ENCODE results near the gene SHISA5.
A peak's percentile ranks its signal among the peaks of the same experiment; 100 is the strongest.
"Not testable (repeated sequence)": the region's sequence is repeated elsewhere in the genome, so short reads cannot be mapped to it uniquely, and the experiment has no call there.

Gene SHISA5

DNA sequence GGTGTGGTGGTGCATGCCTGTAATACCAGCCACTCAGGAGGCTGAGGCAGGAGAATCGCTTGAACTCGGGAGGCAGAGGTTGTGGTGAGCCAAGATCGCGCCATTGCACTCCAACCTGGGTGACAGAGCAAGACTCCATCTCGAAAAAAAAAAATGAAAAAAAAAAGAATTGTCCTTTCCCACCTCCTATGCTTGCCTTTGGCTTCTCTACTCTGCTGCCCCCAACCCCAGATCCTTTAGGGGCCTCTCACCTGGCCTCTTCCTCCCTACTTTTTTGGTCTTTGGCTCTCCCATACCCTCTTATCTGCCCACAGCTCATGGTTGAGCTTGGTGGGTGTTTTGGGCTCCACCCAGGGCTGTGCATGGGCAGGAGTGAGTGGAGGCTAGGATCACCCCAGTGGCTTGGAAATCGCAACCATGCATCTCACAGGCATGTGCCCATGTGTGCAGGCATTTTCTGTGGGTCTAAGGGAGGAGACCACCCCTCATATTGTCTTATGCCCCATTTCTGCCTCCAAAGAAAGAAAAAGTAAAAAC is 2.1 kb upstream of the SHISA5 start:
- Histone ChIP-seq H3K4me2 (no peak overlapping the region), H3K27ac (no peak overlapping the region), H4K20me1 (no peaks in the 10 kb centered on the region), H3K27me3 (no peaks in the 10 kb centered on the region), H3K4me1 (peaks cover 71% of the 10 kb centered on the region), H3K9me3 (no peaks in the 10 kb centered on the region), H3K4me3 (no peak overlapping the region), H3K9ac (no peak overlapping the region), H3K36me3 (peaks cover 3% of the 10 kb centered on the region; the same call in 1 of the 2 replicates)
- TF ChIP-seq Cebpa-rat (IDR thresholded peaks at IDR 0.05) = no peak

DNA sequence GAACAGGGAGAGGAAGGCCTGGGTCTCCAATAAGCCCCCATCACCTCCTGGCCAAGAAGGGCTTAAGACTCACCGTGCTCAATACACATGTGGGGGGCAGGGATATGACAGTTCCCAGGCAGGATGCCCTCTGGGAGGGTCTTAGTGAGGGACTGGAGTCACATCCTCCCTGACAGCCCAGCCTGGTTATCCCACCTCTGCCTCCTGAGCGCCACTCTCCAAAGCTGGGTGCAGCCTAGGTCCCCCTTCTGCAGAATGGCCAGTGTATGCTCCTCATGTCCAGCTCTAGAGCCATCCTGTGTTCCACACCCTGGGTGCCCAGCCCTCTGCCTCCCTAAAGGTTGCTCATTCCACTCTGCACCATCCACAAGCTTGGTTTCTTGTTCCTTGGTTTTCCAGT is 1.2 kb upstream of the SHISA5 start:
- H3K4me3 ChIP-seq = no peak overlapping the region
- no peaks in the 10 kb centered on the region for H3K9me3 ChIP-seq
- H3K27me3 ChIP-seq = no peaks in the 10 kb centered on the region
- H3K36me3 ChIP-seq = peaks cover 12% of the 10 kb centered on the region
- TF ChIP-seq Cebpa-rat (IDR thresholded peaks at IDR 0.05) = no peak
- no peaks in the 10 kb centered on the region for H4K20me1 ChIP-seq
- no peak overlapping the region for H3K9ac ChIP-seq
- H3K27ac ChIP-seq = no peak overlapping the region
- H3K4me1 ChIP-seq = peaks cover 71% of the 10 kb centered on the region
- peak overlapping the region; percentile 98 for H3K4me2 ChIP-seq

DNA sequence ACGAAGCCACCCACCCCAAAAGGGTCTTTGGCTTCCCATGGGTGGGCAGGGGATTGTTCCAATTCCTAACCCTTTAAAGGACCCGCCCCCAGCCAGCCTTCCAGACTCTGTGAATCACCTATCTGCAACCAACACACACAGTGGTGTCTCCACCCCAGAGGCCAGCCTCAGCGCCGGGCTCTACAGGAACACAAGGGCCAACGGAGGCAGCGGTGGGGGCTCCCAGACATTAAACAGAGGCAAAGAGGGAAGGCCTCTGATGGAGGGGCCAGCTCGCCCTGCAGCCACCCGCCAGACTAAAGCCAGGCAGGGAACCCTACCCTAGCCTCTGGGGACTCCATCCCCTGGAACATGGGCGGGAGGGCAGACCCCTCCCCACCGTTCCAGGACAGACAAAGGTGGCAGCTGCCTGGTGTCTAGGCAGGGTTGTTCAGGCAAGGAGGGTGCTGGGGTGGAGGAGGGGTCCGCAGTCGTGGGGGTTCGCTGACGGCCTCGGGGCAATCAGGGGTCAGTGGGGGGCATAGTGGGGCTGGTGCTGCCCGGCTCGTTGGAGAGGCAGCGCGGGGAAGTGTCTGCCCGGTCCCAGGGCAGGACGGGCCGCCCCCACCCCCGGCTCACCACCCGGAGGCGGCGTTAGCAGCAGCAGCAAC is 448 bp downstream of the SHISA5 start:
- Histone ChIP-seq H3K27ac (peak overlapping the region; percentile 86), H3K9me3 (peaks cover under 1% of the 10 kb centered on the region; the same call in 1 of the 2 replicates)
- no peak for TF ChIP-seq Cebpa-rat (IDR thresholded peaks at IDR 0.05)

DNA sequence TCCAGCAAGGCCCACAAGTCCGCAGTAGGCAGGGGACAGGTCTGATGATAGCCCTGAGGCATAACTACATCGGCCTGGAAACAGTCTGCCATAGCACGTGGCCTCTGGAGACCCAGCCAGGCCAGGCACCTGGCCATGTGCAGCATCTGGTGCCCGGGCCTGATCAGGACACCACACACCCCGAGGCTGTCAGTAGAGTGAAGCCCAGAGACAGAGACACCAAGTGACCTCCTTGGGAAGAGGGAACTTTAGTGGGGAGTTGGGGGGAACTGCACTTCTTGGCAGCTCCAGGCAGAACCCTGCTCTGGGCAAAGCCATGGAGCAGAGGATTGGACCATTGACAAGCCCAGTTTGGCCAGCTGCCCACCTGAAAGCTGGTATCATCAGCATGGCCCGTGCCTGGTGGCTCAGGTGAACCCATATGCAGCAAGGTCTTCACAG is 1.2 kb downstream of the SHISA5 start:
- peak overlapping the region; percentile 98 for H3K4me2 ChIP-seq

More for the DNA sequence above, 448 bp downstream of the SHISA5 start:
- Histone ChIP-seq H3K36me3 (peaks cover 28% of the 10 kb centered on the region), H3K27me3 (no peaks in the 10 kb centered on the region), H4K20me1 (no peaks in the 10 kb centered on the region), H3K9ac (peak overlapping the region; percentile 80), H3K4me3 (peak overlapping the region; percentile 74), H3K4me1 (peaks cover 63% of the 10 kb centered on the region), H3K4me2 (peak overlapping the region; percentile 98)

DNA sequence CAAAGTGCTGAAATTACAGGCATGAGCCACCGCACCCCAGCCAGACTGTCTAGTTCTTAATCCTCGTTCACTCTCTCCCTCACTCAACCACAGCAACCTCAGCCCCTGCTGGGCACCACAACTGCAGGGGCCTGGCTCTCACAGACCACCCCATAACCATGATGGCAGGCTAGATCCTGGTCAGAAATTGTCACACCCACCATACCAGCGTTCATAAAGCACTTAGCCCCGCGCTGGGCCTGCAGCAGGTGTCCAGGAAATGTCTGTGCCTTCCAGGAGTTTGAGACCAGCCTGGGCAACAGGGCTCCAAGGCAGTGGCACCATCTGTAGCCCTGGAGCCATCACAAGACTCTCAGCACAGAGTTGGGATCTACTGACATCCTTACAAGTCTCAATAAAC is 1.9 kb downstream of the SHISA5 start:
- Histone ChIP-seq H3K27ac (no peak overlapping the region), H3K4me1 (peaks cover 49% of the 10 kb centered on the region), H3K27me3 (no peaks in the 10 kb centered on the region), H3K9ac (no peak overlapping the region), H3K4me3 (no peak overlapping the region), H3K4me2 (peak overlapping the region; percentile 98; the same call in 1 of the 2 replicates), H4K20me1 (no peaks in the 10 kb centered on the region), H3K36me3 (peaks cover 40% of the 10 kb centered on the region), H3K9me3 (peaks cover 4% of the 10 kb centered on the region; the same call in 1 of the 2 replicates)
- TF ChIP-seq Cebpa-rat (IDR thresholded peaks at IDR 0.05) = no peak

More for the DNA sequence above, 1.2 kb downstream of the SHISA5 start:
- Histone ChIP-seq H3K4me1 (peaks cover 56% of the 10 kb centered on the region), H3K4me3 (peak overlapping the region; percentile 74), H3K27me3 (no peaks in the 10 kb centered on the region), H4K20me1 (no peaks in the 10 kb centered on the region), H3K9ac (peak overlapping the region; percentile 80; the same call in 1 of the 2 replicates), H3K9me3 (peaks cover 4% of the 10 kb centered on the region; the same call in 1 of the 2 replicates), H3K27ac (peak overlapping the region; percentile 86; the same call in 1 of the 2 replicates), H3K36me3 (peaks cover 35% of the 10 kb centered on the region)
- TF ChIP-seq Cebpa-rat (IDR thresholded peaks at IDR 0.05) = no peak

DNA sequence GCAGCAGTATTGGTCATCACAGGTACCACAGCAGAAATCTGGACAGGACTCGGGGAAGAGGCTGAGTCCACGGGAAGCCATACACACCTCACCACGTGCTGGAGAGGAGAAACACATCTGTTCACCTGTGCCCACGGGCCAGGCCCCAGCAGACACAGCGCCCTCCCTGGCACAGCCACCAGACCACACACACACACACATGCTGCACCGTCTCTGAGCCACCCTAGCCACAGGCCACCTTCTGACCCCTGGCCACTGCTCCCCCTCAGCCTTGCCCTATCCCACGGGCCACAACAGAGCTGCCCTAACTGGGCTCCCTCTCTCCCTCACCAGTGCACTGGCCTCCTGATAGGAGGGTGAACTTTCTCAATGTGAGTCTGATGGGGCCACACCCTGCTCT is 2.8 kb downstream of the SHISA5 start:
- Histone ChIP-seq H3K27ac (no peak overlapping the region), H3K36me3 (peaks cover 47% of the 10 kb centered on the region)

DNA sequence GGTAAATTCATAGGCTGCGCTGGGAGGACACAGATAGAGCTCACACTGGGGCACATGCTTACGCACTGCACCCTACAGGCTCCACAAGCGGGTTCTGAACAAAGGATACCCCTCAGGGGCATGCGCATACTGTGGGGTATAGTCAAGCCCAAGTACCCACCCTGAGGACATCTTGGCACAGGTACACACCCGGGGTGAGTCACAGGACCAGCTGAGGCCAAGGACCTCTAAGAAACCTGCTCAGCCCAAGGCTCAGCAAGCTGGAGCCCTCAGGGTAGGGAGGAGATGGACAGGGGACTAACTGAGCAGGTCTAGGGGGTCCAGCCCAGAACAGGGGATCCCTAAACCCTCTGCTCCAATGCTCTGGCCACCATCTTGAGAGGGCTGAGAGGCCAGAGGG is 3.3 kb downstream of the SHISA5 start:
- H4K20me1 ChIP-seq = no peaks in the 10 kb centered on the region
- no peaks in the 10 kb centered on the region for H3K27me3 ChIP-seq
- H3K36me3 ChIP-seq = peaks cover 51% of the 10 kb centered on the region
- H3K9ac ChIP-seq = no peak overlapping the region
- peaks cover 4% of the 10 kb centered on the region; the same call in 1 of the 2 replicates for H3K9me3 ChIP-seq
- no peak overlapping the region for H3K4me3 ChIP-seq
- TF ChIP-seq Cebpa-rat (IDR thresholded peaks at IDR 0.05) = no peak
- H3K27ac ChIP-seq = no peak overlapping the region
- H3K4me2 ChIP-seq = no peak overlapping the region
- H3K4me1 ChIP-seq = peaks cover 35% of the 10 kb centered on the region

More for the DNA sequence above, 2.8 kb downstream of the SHISA5 start:
- Histone ChIP-seq H3K27me3 (no peaks in the 10 kb centered on the region), H3K9ac (no peak overlapping the region), H3K4me3 (no peak overlapping the region), H3K9me3 (peaks cover 4% of the 10 kb centered on the region; the same call in 1 of the 2 replicates), H3K4me1 (peaks cover 40% of the 10 kb centered on the region), H3K4me2 (no peak overlapping the region), H4K20me1 (no peaks in the 10 kb centered on the region)
- TF ChIP-seq Cebpa-rat (IDR thresholded peaks at IDR 0.05) = no peak

DNA sequence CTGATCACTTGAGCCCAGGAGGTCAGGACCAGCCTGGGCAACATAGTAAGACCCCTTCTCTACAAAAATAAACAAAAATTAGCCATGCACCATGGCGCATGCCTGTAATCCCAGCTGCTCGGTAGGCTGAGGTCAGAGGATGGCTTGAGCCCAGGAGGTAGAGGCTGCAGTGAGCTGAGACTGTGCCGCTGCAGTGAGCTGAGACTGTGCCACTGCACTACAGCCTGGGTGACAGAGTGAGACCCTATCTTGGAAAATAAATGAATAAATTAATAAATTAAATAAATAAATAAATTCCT is 10.8 kb downstream of the SHISA5 start:
- Histone ChIP-seq H3K9ac (no peak overlapping the region), H3K4me1 (no peaks in the 10 kb centered on the region), H3K9me3 (no peaks in the 10 kb centered on the region), H3K27ac (no peak overlapping the region), H3K27me3 (no peaks in the 10 kb centered on the region), H3K36me3 (peaks cover 36% of the 10 kb centered on the region), H3K4me3 (no peak overlapping the region), H3K4me2 (no peak overlapping the region), H4K20me1 (no peaks in the 10 kb centered on the region)
- no peak for TF ChIP-seq Cebpa-rat (IDR thresholded peaks at IDR 0.05)

DNA sequence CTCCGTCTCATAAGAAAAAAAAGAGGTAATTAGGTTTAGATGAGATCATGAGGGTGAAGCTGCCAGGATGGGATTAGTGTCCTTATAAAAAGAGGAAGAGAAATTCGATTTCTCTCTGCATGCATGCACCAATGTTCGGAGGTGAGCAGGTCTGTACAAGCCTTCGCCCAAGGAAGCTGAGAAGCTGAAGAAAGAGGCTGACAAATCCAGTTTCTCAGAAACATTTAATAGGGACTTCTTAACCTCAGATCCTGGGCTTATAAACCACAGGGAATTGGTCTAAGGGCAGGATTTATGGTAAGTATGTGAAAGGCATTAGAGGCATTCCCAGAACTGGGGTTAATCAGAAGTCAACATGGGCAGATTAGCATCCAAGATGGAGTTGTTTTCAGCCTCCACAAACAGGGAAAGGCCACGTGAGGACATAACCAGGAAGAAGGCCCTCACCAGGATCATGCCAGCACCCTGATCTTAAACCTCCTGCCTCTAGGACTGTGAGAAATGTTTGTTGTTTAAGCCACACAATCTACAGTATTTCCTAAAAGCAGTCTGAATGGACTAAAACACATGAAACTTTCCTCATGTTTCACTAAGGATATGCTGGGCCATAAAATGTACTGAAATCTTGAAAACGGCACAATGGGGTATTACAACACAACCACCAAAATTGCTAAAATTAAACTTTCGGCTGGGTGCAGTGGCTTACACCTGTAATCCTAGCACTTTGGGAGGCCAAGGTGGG is 11.3 kb downstream of the SHISA5 start:
- Histone ChIP-seq H4K20me1 (no peaks in the 10 kb centered on the region), H3K36me3 (peaks cover 31% of the 10 kb centered on the region), H3K27ac (no peak overlapping the region), H3K9ac (no peak overlapping the region), H3K9me3 (no peaks in the 10 kb centered on the region), H3K27me3 (no peaks in the 10 kb centered on the region), H3K4me1 (no peaks in the 10 kb centered on the region), H3K4me3 (no peak overlapping the region), H3K4me2 (no peak overlapping the region)
- TF ChIP-seq Cebpa-rat (IDR thresholded peaks at IDR 0.05) = no peak

DNA sequence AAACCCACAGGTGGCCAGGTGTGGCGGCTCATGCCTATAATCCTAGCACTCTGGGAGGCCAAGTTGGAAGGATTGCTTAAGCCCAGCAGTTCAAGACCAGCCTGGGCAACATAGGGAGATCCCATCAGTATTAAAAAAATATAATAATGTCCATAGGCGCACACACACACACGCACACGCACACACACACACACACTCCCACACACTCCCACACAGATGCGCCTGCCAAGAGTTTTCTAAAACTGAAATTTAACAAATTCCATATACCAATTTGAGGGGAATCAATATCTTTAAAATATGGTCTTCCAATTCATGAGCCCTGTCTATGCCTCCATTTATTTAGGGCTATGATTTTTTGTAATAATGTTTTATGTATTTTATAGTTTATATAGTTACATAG is 17.0 kb downstream of the SHISA5 start:
- H3K9ac ChIP-seq = no peak overlapping the region
- TF ChIP-seq Cebpa-rat (IDR thresholded peaks at IDR 0.05) = no peak
- peaks cover 6% of the 10 kb centered on the region; the same call in 1 of the 2 replicates for H3K36me3 ChIP-seq

DNA sequence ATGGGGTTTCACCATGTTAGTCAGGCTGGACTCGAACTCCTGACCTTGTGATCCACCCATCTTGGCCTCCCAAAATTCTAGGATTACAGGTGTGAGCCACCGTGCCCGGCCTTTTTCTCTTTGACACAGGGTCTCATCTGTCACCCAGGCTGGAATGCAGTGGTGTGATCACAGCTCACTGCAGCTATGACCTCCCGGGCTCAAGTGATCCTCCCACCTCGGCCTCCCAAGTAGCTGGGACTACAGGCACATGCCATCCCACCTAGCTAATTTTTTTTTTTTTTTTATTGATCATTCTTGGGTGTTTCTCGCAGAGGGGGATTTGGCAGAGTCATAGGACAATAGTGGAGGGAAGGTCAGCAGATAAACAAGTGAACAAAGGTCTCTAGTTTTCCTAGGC is 21.2 kb downstream of the SHISA5 start:
- H3K4me2 ChIP-seq, H3K9me3 ChIP-seq, H3K27ac ChIP-seq, H3K4me3 ChIP-seq, H3K9ac ChIP-seq, H3K27me3 ChIP-seq, H3K36me3 ChIP-seq, H4K20me1 ChIP-seq: not testable (repeated sequence)
- H3K4me1 ChIP-seq = peaks cover 44% of the 10 kb centered on the region

More for the DNA sequence above, 17.0 kb downstream of the SHISA5 start:
- peaks cover 14% of the 10 kb centered on the region; the same call in 1 of the 2 replicates for H3K4me1 ChIP-seq
- no peak overlapping the region for H3K4me3 ChIP-seq
- no peak overlapping the region for H3K4me2 ChIP-seq
- H4K20me1 ChIP-seq = no peaks in the 10 kb centered on the region
- no peaks in the 10 kb centered on the region for H3K27me3 ChIP-seq
- no peak overlapping the region for H3K27ac ChIP-seq
- H3K9me3 ChIP-seq = no peaks in the 10 kb centered on the region

DNA sequence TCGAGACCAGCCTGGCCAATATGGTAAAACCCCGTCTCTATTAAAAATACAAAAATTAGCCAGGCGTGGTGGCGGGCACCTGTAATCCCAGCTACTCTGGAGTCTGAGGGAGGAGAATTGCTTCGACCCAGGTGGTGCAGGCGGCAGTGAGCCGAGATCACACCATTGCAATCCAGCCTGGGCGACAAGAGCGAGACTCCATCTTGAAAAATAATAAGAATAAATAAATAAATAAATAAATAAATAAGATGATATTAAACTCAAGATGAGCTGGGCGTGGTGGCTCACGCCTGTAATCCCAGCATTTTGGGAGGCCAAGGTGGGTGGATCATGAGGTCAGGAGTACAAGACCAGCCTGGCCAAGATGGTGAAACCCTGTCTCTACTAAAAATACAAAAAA is 23.1 kb downstream of the SHISA5 start:
- H3K4me2 ChIP-seq = 0 out of 2 replicates have a peak overlapping the region, but pooled peaks have one; percentile 2
- not testable (repeated sequence) for H3K36me3 ChIP-seq, H3K27me3 ChIP-seq, H4K20me1 ChIP-seq, H3K9ac ChIP-seq, H3K9me3 ChIP-seq, H3K27ac ChIP-seq, H3K4me3 ChIP-seq
- peaks cover 63% of the 10 kb centered on the region for H3K4me1 ChIP-seq

All from BLaER1 (cell line).